ENCODE data around the gene SMIM12.

GRCh38 chr1:34901919-34902318, 42.4 kb upstream of the SMIM12 start:
- TF ChIP-seq POLR2A (IDR thresholded peaks at IDR 0.05; ENCODE audit: extremely low read depth, insufficient read length) (no peak), CTCF (IDR thresholded peaks at IDR 0.05; ENCODE audit: low read depth, low read length) (no peak)
